ENCODE measurements around the gene PAF1.

GRCh38 chr19:39411832-39412099, 20.9 kb upstream of the PAF1 start:
- TF ChIP-seq, protein P1, sequence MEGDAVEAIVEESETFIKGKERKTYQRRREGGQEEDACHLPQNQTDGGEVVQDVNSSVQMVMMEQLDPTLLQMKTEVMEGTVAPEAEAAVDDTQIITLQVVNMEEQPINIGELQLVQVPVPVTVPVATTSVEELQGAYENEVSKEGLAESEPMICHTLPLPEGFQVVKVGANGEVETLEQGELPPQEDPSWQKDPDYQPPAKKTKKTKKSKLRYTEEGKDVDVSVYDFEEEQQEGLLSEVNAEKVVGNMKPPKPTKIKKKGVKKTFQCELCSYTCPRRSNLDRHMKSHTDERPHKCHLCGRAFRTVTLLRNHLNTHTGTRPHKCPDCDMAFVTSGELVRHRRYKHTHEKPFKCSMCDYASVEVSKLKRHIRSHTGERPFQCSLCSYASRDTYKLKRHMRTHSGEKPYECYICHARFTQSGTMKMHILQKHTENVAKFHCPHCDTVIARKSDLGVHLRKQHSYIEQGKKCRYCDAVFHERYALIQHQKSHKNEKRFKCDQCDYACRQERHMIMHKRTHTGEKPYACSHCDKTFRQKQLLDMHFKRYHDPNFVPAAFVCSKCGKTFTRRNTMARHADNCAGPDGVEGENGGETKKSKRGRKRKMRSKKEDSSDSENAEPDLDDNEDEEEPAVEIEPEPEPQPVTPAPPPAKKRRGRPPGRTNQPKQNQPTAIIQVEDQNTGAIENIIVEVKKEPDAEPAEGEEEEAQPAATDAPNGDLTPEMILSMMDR (IDR thresholded peaks at IDR 0.05 in 8 of 11, conservative IDR thresholded peaks at IDR 0.05 in 3 of 11) = peak; percentile 92 to 100 (median 97)
- no peak for TF ChIP-seq POLR2AphosphoS5 (IDR thresholded peaks at IDR 0.05)

Data from spleen (tissue), 7 donors.